Astrocyte (in vitro differentiated cells and primary cell): ENCODE data around the gene CDH13. TPM values are rescaled to one million over a fixed set of nuclear protein-coding genes. Genes with fewer than 3 reads are reported as not detected.
A peak's percentile ranks its signal among the peaks of the same experiment; 100 is the strongest.

Experiments used
- DNase-seq: peaks from one replicate; pipeline ENCODE4 v3.0.0-alpha.2; 2010; ENCODE audit warnings: low read depth
- FAIRE-seq: peaks from 2 replicates; lab custom pipeline; 2011; peaks lifted over from hg19 to GRCh38; lab: Jason Lieb, UNC
- H2AFZ ChIP-seq: 2 replicates; pipeline ENCODE4 v1.6.0; 2012; ENCODE audit warnings: low read depth, low read length, inconsistent platforms
- H3K27ac ChIP-seq: 2 replicates; pipeline ENCODE4 v1.5.1; 2011; ENCODE audit warnings: low read depth, low read length, inconsistent platforms
- H3K27me3 ChIP-seq: 2 replicates; pipeline ENCODE4 v1.6.0; 2011; ENCODE audit warnings: low read length, inconsistent platforms; ENCODE audit not compliant: insufficient read depth
- H3K36me3 ChIP-seq: 2 replicates; pipeline ENCODE4 v1.5.1; 2011; ENCODE audit warnings: low read length, inconsistent platforms; ENCODE audit not compliant: insufficient read depth
- H3K4me1 ChIP-seq: 2 replicates; pipeline ENCODE4 v1.5.1; 2011; ENCODE audit warnings: low read length, inconsistent platforms; ENCODE audit not compliant: insufficient read depth
- H3K4me2 ChIP-seq: 2 replicates; pipeline ENCODE4 v1.6.0; 2012; ENCODE audit warnings: low read length, inconsistent platforms
- H3K4me3 ChIP-seq: 2 replicates; pipeline ENCODE4 v1.5.1; 2011; ENCODE audit warnings: low read depth, mild to moderate bottlenecking, low read length, inconsistent platforms; ENCODE audit not compliant: insufficient read depth
- H3K79me2 ChIP-seq: 2 replicates; pipeline ENCODE4 v1.6.0; 2012; ENCODE audit warnings: mild to moderate bottlenecking, low read length, inconsistent platforms; ENCODE audit not compliant: insufficient read depth
- H3K9ac ChIP-seq: 2 replicates; pipeline ENCODE4 v1.6.0; 2012; ENCODE audit warnings: mild to moderate bottlenecking, low read length, inconsistent platforms
- H3K9me3 ChIP-seq: 2 replicates; pipeline ENCODE4 v1.5.1; 2012; ENCODE audit warnings: low read depth, mild to moderate bottlenecking, low read length, inconsistent platforms; ENCODE audit not compliant: insufficient read depth
- H4K20me1 ChIP-seq: 2 replicates; pipeline ENCODE4 v1.6.0; 2012; ENCODE audit warnings: low read length, inconsistent platforms; ENCODE audit not compliant: insufficient read depth
- H3K27ac Mint-ChIP-seq: one replicate; pipeline ENCODE4 v1.8.0; 2021; ENCODE audit warnings: mild to moderate bottlenecking, mixed read lengths; ENCODE audit not compliant: unreplicated experiment
- H3K27me3 Mint-ChIP-seq: one replicate; pipeline ENCODE4 v1.8.0; 2021; ENCODE audit warnings: low read depth, mixed read lengths; ENCODE audit not compliant: unreplicated experiment
- H3K36me3 Mint-ChIP-seq: one replicate; pipeline ENCODE4 v1.8.0; 2021; ENCODE audit warnings: low read depth, mixed read lengths; ENCODE audit not compliant: unreplicated experiment
- H3K4me1 Mint-ChIP-seq: one replicate; pipeline ENCODE4 v1.8.0; 2021; ENCODE audit warnings: low read depth, mixed read lengths; ENCODE audit not compliant: unreplicated experiment
- H3K4me3 Mint-ChIP-seq: one replicate; pipeline ENCODE4 v1.8.0; 2021; ENCODE audit warnings: mild to moderate bottlenecking, moderate library complexity, mixed read lengths; ENCODE audit not compliant: unreplicated experiment
- H3K9me3 Mint-ChIP-seq: one replicate; pipeline ENCODE4 v1.8.0; 2021; ENCODE audit warnings: mild to moderate bottlenecking, mixed read lengths; ENCODE audit not compliant: unreplicated experiment
- CTCF ChIP-seq: IDR thresholded peaks from 2 replicates; pipeline ENCODE4 v1.5.1; 2011; ENCODE audit warnings: low read depth, mild to moderate bottlenecking, inconsistent platforms, low read length, moderate library complexity; ENCODE audit not compliant: insufficient read depth
- EZH2 ChIP-seq: IDR thresholded peaks from 2 replicates; pipeline ENCODE4 v1.6.1; 2012; ENCODE audit warnings: mild to moderate bottlenecking, low read length, inconsistent platforms; ENCODE audit not compliant: insufficient read depth
- total RNA-seq: library from RNA; stranded (reverse); gene quantifications from 2 replicates; pipeline ENCODE4 v1.2.1, GENCODE V29; 2021

Gene CDH13
- total RNA-seq, 1 donor from 2014 or later, result 41.7 TPM

- no peaks in the 10 kb centered on the region for H3K36me3 ChIP-seq
- H3K79me2 ChIP-seq, result no peaks in the 10 kb centered on the region
- DNase-seq (no peak), FAIRE-seq (no peak)
- H3K27me3 ChIP-seq, result no peaks in the 10 kb centered on the region
- no peak for TF ChIP-seq EZH2
- no peak for TF ChIP-seq CTCF
- H3K4me3 Mint-ChIP-seq, result no peak overlapping the region
- no peaks in the 10 kb centered on the region for H3K36me3 Mint-ChIP-seq
- H3K4me3 ChIP-seq, result no peak overlapping the region
- H3K4me2 ChIP-seq, result no peak overlapping the region
- H2AFZ ChIP-seq, result no peak overlapping the region
- H3K27ac ChIP-seq, result no peak overlapping the region
- H3K27ac Mint-ChIP-seq, result no peak overlapping the region
- no peaks in the 10 kb centered on the region for H3K9me3 ChIP-seq
- H3K4me1 ChIP-seq, result peaks cover 10% of the 10 kb centered on the region
- H3K4me1 Mint-ChIP-seq, result peaks cover 10% of the 10 kb centered on the region
- H3K9me3 Mint-ChIP-seq, result peaks cover 4% of the 10 kb centered on the region
- H4K20me1 ChIP-seq, result no peaks in the 10 kb centered on the region
- no peak overlapping the region for H3K9ac ChIP-seq
- H3K27me3 Mint-ChIP-seq, result peaks cover 2% of the 10 kb centered on the region
These were observed 890.6 kb downstream of the CDH13 start for GRCh38 chr16:83517398-83517797.

- Histone ChIP-seq H3K27ac (no peak overlapping the region), H2AFZ (no peak overlapping the region), H3K4me2 (no peak overlapping the region), H3K27me3 (no peaks in the 10 kb centered on the region), H3K79me2 (no peaks in the 10 kb centered on the region), H3K36me3 (no peaks in the 10 kb centered on the region), H3K4me1 (no peaks in the 10 kb centered on the region), H4K20me1 (no peaks in the 10 kb centered on the region), H3K9ac (no peak overlapping the region), H3K4me3 (no peak overlapping the region), H3K9me3 (no peaks in the 10 kb centered on the region)
- H3K4me3 Mint-ChIP-seq, result no peak overlapping the region
- H3K9me3 Mint-ChIP-seq, result no peaks in the 10 kb centered on the region
- no peaks in the 10 kb centered on the region for H3K36me3 Mint-ChIP-seq
- H3K27me3 Mint-ChIP-seq, result peaks cover 10% of the 10 kb centered on the region
- DNase-seq, result no peak
- no peaks in the 10 kb centered on the region for H3K4me1 Mint-ChIP-seq
- H3K27ac Mint-ChIP-seq, result no peak overlapping the region
- TF ChIP-seq CTCF (no peak), EZH2 (no peak)
- no peak for FAIRE-seq
These were observed 893.8 kb downstream of the CDH13 start for GRCh38 chr16:83520596-83520995.

GRCh38 chr16:83530293-83530692 lies 903.5 kb downstream of the CDH13 start:
- H3K4me3 ChIP-seq, result no peak overlapping the region
- peak overlapping the region; percentile 45 for H3K27ac ChIP-seq
- Mint-ChIP-seq H3K36me3 (no peaks in the 10 kb centered on the region), H3K4me3 (no peak overlapping the region), H3K9me3 (no peaks in the 10 kb centered on the region), H3K27ac (no peak overlapping the region), H3K4me1 (peaks cover 9% of the 10 kb centered on the region), H3K27me3 (peaks cover 10% of the 10 kb centered on the region)
- peak; percentile 64 for DNase-seq
- FAIRE-seq, result peak; percentile 34
- H4K20me1 ChIP-seq, result no peaks in the 10 kb centered on the region
- H3K4me1 ChIP-seq, result peaks cover 20% of the 10 kb centered on the region
- no peaks in the 10 kb centered on the region for H3K36me3 ChIP-seq
- no peaks in the 10 kb centered on the region for H3K27me3 ChIP-seq
- H3K9ac ChIP-seq, result peak overlapping the region; percentile 15
- H3K79me2 ChIP-seq, result no peaks in the 10 kb centered on the region
- H2AFZ ChIP-seq, result no peak overlapping the region
- no peak for TF ChIP-seq EZH2
- TF ChIP-seq CTCF, result no peak
- peak overlapping the region; percentile 35 for H3K4me2 ChIP-seq
- no peaks in the 10 kb centered on the region for H3K9me3 ChIP-seq
